Fibroblast of lung (primary cell): ENCODE data around the gene MAP4K4.
"Not testable (repeated sequence)": the region's sequence is repeated elsewhere in the genome, so short reads cannot be mapped to it uniquely, and the experiment has no call there.

Experiments
- EZH2 ChIP-seq: IDR thresholded peaks from 2 replicates; pipeline ENCODE4 v1.5.1; 2012; ENCODE audit warnings: low read length, control low read depth, mild to moderate bottlenecking; ENCODE audit errors: missing control alignments
- TF ChIP-seq, protein P1 (sequence below), 2 donors: IDR thresholded peaks in 1 of 2; conservative IDR thresholded peaks in 1 of 2; 1 replicate in 1 of 2; 2 replicates in 1 of 2; pipeline ENCODE4 v1.5.1; 2011 to 2012; ENCODE audit warnings: low read length in 2 of 2, control low read depth in 1 of 2, inconsistent platforms in 1 of 2, low read depth in 1 of 2, mild to moderate bottlenecking in 1 of 2

- TF ChIP-seq, protein P1, sequence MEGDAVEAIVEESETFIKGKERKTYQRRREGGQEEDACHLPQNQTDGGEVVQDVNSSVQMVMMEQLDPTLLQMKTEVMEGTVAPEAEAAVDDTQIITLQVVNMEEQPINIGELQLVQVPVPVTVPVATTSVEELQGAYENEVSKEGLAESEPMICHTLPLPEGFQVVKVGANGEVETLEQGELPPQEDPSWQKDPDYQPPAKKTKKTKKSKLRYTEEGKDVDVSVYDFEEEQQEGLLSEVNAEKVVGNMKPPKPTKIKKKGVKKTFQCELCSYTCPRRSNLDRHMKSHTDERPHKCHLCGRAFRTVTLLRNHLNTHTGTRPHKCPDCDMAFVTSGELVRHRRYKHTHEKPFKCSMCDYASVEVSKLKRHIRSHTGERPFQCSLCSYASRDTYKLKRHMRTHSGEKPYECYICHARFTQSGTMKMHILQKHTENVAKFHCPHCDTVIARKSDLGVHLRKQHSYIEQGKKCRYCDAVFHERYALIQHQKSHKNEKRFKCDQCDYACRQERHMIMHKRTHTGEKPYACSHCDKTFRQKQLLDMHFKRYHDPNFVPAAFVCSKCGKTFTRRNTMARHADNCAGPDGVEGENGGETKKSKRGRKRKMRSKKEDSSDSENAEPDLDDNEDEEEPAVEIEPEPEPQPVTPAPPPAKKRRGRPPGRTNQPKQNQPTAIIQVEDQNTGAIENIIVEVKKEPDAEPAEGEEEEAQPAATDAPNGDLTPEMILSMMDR (conservative IDR thresholded peaks at IDR 0.05 in 1 of 2, IDR thresholded peaks at IDR 0.05 in 1 of 2; ENCODE audit: low read depth in 1 of 2, low read length in 2 of 2), result not testable (repeated sequence)
- TF ChIP-seq EZH2, result not testable (repeated sequence)
These were observed 238.3 kb downstream of the MAP4K4 start for GRCh38 chr2:101935764-101936163.
